HG03575 (cell line): ENCODE data around the gene CLUH.

Source experiments
- ATAC-seq: cut with Tn5 transposase; IDR thresholded peaks from one replicate; pipeline ENCODE4 v1.9.1; 2021; ENCODE audit not compliant: unreplicated experiment, insufficient number of reproducible peaks, low FRiP score; ENCODE audit errors: extremely low read depth

The CLUH gene

GRCh38 chr17:2647957-2648356 lies 63.6 kb downstream of the CLUH start:
- ATAC-seq = no peak

GRCh38 chr17:2644971-2645370 lies 66.6 kb downstream of the CLUH start:
- no peak for ATAC-seq
